Sigmoid colon (tissue), 7 donors: ENCODE data around the gene QSOX1. TPM values are rescaled to one million over a fixed set of nuclear protein-coding genes. Genes with fewer than 3 reads are reported as not detected.

Experiments used
- DNase-seq: peaks from one replicate; pipeline ENCODE4 v3.0.0-alpha.2; 2019
- H3K27ac ChIP-seq, 4 donors: fragments of 200-600 bp; sonication (generic); one replicate each; pipeline ENCODE4 v1.5.1; 2016 to 2019; ENCODE audit warnings: mild to moderate bottlenecking in 1 of 4
- H3K27me3 ChIP-seq, 3 donors: fragments of 200-600 bp; sonication (generic); one replicate each; pipeline ENCODE4 v1.5.1; 2019; ENCODE audit warnings: mild to moderate bottlenecking in 1 of 3
- H3K36me3 ChIP-seq, 4 donors: fragments of 200-600 bp; sonication (generic); one replicate each; pipeline ENCODE4 v1.5.1; 2016 to 2019
- H3K4me1 ChIP-seq, 4 donors: fragments of 200-600 bp; sonication (generic); one replicate each; pipeline ENCODE4 v1.5.1; 2017 to 2019
- H3K4me3 ChIP-seq, 4 donors: fragments of 200-600 bp; sonication (generic); one replicate each; pipeline ENCODE4 v1.5.1; 2017 to 2019; ENCODE audit warnings: mild to moderate bottlenecking in 2 of 4, moderate library complexity in 1 of 4
- H3K9me3 ChIP-seq, 4 donors: fragments of 200-600 bp in 3 of 4; sonication (generic) in 3 of 4; one replicate each; pipeline versions ENCODE4 v1.5.1 to v1.6.1; 2013 to 2019
- EP300 ChIP-seq, 4 donors: sonication (generic); formaldehyde crosslinking; IDR thresholded peaks; one replicate each; pipeline ENCODE4 v1.6.1; 2017; ENCODE audit warnings: antibody characterized with exemption in 4 of 4
- POLR2A ChIP-seq, 2 donors: fragments of 450-650 bp; IDR thresholded peaks; one replicate each; pipeline ENCODE4 v1.6.1; 2016; ENCODE audit warnings: antibody characterized with exemption in 2 of 2, mild to moderate bottlenecking in 2 of 2, moderate library complexity in 2 of 2
- POLR2AphosphoS5 ChIP-seq, 4 donors: sonication (generic); formaldehyde crosslinking; IDR thresholded peaks; one replicate each; pipeline ENCODE4 v1.6.1; 2017; ENCODE audit warnings: antibody characterized with exemption in 4 of 4
- WGBS, 2 donors: extraction: QIAGEN DNeasy Blood & Tissue Kit; methylation state at CpG; one replicate each; pipeline ENCODE4 v1.1.7; 2013; 5-methylcytosine and 5-hydroxymethylcytosine counted together
- intact Hi-C: fragments of 100-400 bp; cut with DNase I; formaldehyde crosslinking; loops from one replicate; pipeline ENCODE4 v1.15.1; 2023
- polyA plus RNA-seq, 3 donors: library from polyadenylated mRNA; stranded (reverse); fragments of 200-250 nt; gene quantifications; one replicate each; pipeline ENCODE4 v1.2.3, GENCODE V29; 2013
- total RNA-seq, 4 donors: library from RNA; depleted of rRNA; stranded (reverse); fragments of >200 nt; gene quantifications; one replicate each; pipeline ENCODE4 v1.1.0, GENCODE V29; 2016
- TF ChIP-seq, protein P1 (sequence below), 4 experiments: fragments of 450-650 bp in 3 of 4; fragments of 200-600 bp in 1 of 4; IDR thresholded peaks; one replicate each; pipeline ENCODE4 v1.5.1; 2016 to 2019; ENCODE audit warnings: antibody characterized with exemption in 4 of 4, mild to moderate bottlenecking in 3 of 4, moderate library complexity in 2 of 4
- donor health status: healthy with polysubstance abuse.
- donor health status: Bipolar disorder and iron deficiency.
- donor health status: healthy.

Gene QSOX1
- total and polyA plus RNA-seq, 7 donors, result 26.4 to 175 (median 71.9) TPM

- H3K27me3 ChIP-seq, result peaks cover 17 to 49% (median 28%) of the 10 kb centered on the region in 3 donors
- no peaks in the 10 kb centered on the region for H3K36me3 ChIP-seq
- no peaks in the 10 kb centered on the region for H3K9me3 ChIP-seq
- H3K4me1 ChIP-seq, result no peaks in the 10 kb centered on the region
- no peak for TF ChIP-seq POLR2A (IDR thresholded peaks at IDR 0.05)
- no peak for TF ChIP-seq EP300 (IDR thresholded peaks at IDR 0.05)
- TF ChIP-seq, protein P1, sequence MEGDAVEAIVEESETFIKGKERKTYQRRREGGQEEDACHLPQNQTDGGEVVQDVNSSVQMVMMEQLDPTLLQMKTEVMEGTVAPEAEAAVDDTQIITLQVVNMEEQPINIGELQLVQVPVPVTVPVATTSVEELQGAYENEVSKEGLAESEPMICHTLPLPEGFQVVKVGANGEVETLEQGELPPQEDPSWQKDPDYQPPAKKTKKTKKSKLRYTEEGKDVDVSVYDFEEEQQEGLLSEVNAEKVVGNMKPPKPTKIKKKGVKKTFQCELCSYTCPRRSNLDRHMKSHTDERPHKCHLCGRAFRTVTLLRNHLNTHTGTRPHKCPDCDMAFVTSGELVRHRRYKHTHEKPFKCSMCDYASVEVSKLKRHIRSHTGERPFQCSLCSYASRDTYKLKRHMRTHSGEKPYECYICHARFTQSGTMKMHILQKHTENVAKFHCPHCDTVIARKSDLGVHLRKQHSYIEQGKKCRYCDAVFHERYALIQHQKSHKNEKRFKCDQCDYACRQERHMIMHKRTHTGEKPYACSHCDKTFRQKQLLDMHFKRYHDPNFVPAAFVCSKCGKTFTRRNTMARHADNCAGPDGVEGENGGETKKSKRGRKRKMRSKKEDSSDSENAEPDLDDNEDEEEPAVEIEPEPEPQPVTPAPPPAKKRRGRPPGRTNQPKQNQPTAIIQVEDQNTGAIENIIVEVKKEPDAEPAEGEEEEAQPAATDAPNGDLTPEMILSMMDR (IDR thresholded peaks at IDR 0.05), result no peak
- no peak for TF ChIP-seq POLR2AphosphoS5 (IDR thresholded peaks at IDR 0.05)
- peak; percentile 63 for DNase-seq
- WGBS, 2 donors, result 86 to 90% methylated on average over 16 of the region's 16 CpGs
- intact Hi-C loops, result loop anchor here (5.0 kb wide), 1 partner anchor 231 kb away; no protein-coding TSS in a partner anchor
- no peak overlapping the region for H3K4me3 ChIP-seq
- H3K27ac ChIP-seq, result no peak overlapping the region
Observed at GRCh38 chr1:180250883-180251509, 96.3 kb downstream of the QSOX1 start.

DNA sequence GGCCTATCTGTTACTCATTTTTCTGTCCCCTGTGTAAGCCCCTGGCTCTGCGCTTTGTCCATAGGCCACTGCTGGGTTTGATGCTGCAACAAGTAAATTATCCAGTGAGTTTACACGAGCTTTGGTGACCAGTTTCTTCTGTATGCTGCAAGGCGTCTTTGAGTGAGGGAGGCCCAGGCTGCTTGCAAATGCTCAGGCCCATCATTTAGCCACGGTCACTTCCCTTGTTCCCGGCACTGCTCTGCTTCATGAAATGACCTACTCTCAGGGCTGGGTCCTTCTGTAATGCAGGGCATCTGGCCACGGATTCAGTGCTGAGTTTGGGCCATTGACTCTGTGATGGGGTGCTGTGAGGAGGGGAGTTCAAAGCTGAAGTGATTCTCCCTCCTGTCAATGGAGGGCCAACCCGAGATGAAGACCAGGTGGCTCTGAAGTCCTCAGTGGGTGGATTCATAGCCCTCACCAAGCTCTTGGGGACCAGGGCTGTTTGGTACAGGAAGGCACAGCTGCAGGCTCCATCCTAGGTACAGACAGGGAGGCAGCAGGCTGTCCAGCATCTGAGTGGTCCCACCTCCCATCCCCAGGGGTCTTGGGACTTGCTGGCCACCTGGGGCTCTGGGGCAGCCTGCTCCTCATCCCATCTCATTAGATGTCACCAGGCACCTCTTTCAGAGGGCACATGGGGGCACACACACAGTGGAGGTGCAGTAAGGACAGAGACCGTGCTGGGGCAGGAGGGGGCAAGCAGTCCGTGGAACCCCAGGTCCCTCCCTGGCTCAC lies 97.0 kb downstream of the QSOX1 start:
- TF ChIP-seq, protein P1 (IDR thresholded peaks at IDR 0.05), result no peak
- TF ChIP-seq EP300 (IDR thresholded peaks at IDR 0.05) (no peak), POLR2AphosphoS5 (IDR thresholded peaks at IDR 0.05) (no peak), POLR2A (IDR thresholded peaks at IDR 0.05) (no peak)
- intact Hi-C loops, result loop anchor here (5.0 kb wide), 1 partner anchor 231 kb away; no protein-coding TSS in a partner anchor
- peak; percentile 28 for DNase-seq
- Histone ChIP-seq H3K9me3 (no peaks in the 10 kb centered on the region), H3K4me1 (no peaks in the 10 kb centered on the region), H3K36me3 (no peaks in the 10 kb centered on the region), H3K27me3 (peaks cover 18 to 56% (median 35%) of the 10 kb centered on the region in 3 donors), H3K27ac (no peak overlapping the region), H3K4me3 (no peak overlapping the region)
- 87 to 90% methylated on average over 9 of the region's 9 CpGs for WGBS, 2 donors

DNA sequence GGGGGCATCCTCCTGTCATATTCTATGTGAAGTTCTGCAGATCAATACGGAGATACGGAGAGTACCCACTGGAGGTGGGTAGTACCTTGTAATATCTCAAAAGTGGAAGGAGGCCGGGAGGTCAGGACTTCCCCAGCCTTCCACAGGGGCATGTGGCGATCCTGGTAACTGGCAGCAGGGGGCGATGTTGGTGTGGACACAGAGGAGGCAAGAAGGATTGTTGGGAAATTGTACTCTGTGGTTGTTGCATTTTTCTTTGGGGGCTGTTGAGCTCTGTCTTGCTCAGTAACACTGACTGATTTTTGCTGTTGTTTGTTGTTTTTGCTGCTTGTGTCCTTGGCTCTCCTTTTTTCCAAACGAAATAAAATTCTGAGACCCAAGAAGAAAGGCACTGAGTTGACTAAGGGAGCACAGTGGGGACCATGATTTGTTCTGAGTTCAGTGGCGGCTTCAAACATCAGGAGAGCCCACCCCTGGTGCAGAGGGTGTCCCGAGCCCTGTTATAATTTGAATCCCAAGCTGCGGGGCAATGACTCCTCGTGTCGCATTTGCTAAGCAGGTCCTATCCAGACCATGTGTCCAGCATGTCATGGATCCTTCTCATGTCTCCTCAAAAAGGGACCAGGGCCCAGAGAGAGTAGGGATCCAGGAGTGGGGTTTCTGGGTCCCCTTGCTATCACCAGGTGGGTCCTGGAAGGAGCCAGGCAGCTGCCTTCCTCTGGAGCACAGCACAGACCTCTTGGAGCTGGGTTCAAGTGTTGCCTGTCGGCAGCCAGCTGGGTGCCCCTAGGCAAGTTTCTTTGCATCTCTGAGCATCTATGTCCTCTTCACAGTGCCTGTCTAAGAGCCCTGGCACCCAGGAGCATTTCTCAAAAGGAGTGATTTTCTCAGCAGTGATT lies 98.2 kb downstream of the QSOX1 start:
- Histone ChIP-seq H3K4me3 (no peak overlapping the region), H3K36me3 (no peaks in the 10 kb centered on the region), H3K4me1 (no peaks in the 10 kb centered on the region), H3K27me3 (peaks cover 18 to 66% (median 36%) of the 10 kb centered on the region in 3 donors), H3K9me3 (no peaks in the 10 kb centered on the region), H3K27ac (no peak overlapping the region)
- DNase-seq, result peak; percentile 77
- TF ChIP-seq, protein P1 (IDR thresholded peaks at IDR 0.05), result peak in 3 of 4 experiments; percentile 58 to 67 (median 62)
- TF ChIP-seq EP300 (IDR thresholded peaks at IDR 0.05), result no peak
- intact Hi-C loops, result loop anchor here (5.0 kb wide), 1 partner anchor 229 kb away; no protein-coding TSS in a partner anchor
- WGBS, 2 donors, result 54 to 67% methylated on average over 12 of the region's 12 CpGs

Other genes starting within 250 kb of the QSOX1 start
- gene CEP350, start 200.1 kb upstream of the QSOX1 start, total RNA-seq, result 10 to 100 TPM; 45.2 to 67.6 (median 57.8) TPM
- 10 to 100 TPM in 1 of 3 donors, 1 to 10 TPM in 2; 3.2 to 11.6 (median 4.2) TPM for gene CEP350, start 200.1 kb upstream of the QSOX1 start, polyA plus RNA-seq
- not detected for gene LHX4, start 75.4 kb downstream of the QSOX1 start, total RNA-seq
- under 1 TPM; 0.44 to 0.92 (median 0.60) TPM for gene LHX4, start 75.4 kb downstream of the QSOX1 start, polyA plus RNA-seq